ENCODE results near the gene KCNJ14. TPM values are rescaled to one million over a fixed set of nuclear protein-coding genes. Genes with fewer than 3 reads are reported as not detected.

Gene KCNJ14
- polyA plus RNA-seq, 3 donors from 2014 or later, result 0.06 to 0.07 TPM; not detected in 1

GRCh38 chr19:48501494-48502349, 46.3 kb downstream of the KCNJ14 start:
- Mint-ChIP-seq H3K4me3 (peak overlapping the region; percentile 25 to 70 (median 40)), H3K36me3 (no peaks in the 10 kb centered on the region), H3K4me1 (peaks cover 6 to 13% of the 10 kb centered on the region in 2 donors), H3K27me3 (ENCODE audit: low read depth in 3 of 3) (peaks cover 2 to 6% (median 4%) of the 10 kb centered on the region in 3 donors), H3K27ac (no peak overlapping the region), H3K9me3 (no peaks in the 10 kb centered on the region)
- DNase-seq, result peak in 2 of 3 donors; percentile 38 to 43

GRCh38 chr19:48502350-48503018, 47.1 kb downstream of the KCNJ14 start:
- Mint-ChIP-seq H3K27ac (no peak overlapping the region), H3K4me1 (peaks cover 6 to 13% of the 10 kb centered on the region in 2 donors), H3K27me3 (ENCODE audit: low read depth in 3 of 3) (peaks cover 2 to 4% (median 3%) of the 10 kb centered on the region in 3 donors), H3K4me3 (peak overlapping the region in 1 of 5 donors; percentile 60), H3K9me3 (no peaks in the 10 kb centered on the region), H3K36me3 (no peaks in the 10 kb centered on the region)
- DNase-seq, result no peak

DNA sequence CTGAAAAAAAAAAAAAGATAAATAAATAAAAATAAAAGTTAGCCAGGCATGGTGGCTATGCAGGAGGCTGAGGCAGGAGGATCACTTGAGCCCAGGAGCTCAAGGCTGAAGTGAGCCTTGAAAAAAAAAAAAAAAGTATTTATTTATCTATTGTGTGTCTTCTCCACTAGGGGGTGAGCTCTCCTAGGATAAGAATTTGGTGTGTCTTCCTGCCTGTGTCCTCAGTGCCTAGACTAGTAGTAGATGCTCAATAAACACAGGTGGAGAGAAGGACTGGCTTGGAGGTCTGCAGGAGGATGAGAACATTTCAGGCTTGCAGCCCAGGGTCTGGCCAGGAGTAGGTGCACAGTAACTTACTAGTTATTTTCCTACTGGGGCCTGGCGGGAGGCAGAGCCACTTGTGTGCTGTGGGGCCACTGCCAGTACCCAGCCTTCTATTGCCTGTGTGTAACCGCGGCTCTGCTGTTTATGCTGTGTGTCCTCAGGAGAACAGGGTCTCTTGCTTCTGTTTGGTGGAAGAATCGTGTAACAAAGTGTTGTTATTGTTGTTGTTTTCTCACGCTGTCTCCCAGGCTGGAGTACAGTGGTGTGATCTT, 50.9 kb downstream of the KCNJ14 start:
- Mint-ChIP-seq H3K9me3 (no peaks in the 10 kb centered on the region), H3K4me3 (no peak overlapping the region), H3K36me3 (no peaks in the 10 kb centered on the region), H3K27me3 (ENCODE audit: low read depth in 3 of 3) (peaks cover 0 to 7% (median 6%) of the 10 kb centered on the region in 3 donors), H3K27ac (no peak overlapping the region), H3K4me1 (peaks cover 15 to 16% of the 10 kb centered on the region in 2 donors)
- peak; percentile 37 to 54 (median 45) for DNase-seq

GRCh38 chr19:48507911-48508439, 52.6 kb downstream of the KCNJ14 start:
- Mint-ChIP-seq H3K36me3 (no peaks in the 10 kb centered on the region), H3K4me3 (no peak overlapping the region), H3K27ac (peak overlapping the region in 1 of 6 donors; percentile 71), H3K27me3 (ENCODE audit: low read depth in 3 of 3) (peaks cover 0 to 5% (median 5%) of the 10 kb centered on the region in 3 donors), H3K4me1 (peaks cover 8 to 10% of the 10 kb centered on the region in 2 donors), H3K9me3 (no peaks in the 10 kb centered on the region)
- DNase-seq, result no peak

DNA sequence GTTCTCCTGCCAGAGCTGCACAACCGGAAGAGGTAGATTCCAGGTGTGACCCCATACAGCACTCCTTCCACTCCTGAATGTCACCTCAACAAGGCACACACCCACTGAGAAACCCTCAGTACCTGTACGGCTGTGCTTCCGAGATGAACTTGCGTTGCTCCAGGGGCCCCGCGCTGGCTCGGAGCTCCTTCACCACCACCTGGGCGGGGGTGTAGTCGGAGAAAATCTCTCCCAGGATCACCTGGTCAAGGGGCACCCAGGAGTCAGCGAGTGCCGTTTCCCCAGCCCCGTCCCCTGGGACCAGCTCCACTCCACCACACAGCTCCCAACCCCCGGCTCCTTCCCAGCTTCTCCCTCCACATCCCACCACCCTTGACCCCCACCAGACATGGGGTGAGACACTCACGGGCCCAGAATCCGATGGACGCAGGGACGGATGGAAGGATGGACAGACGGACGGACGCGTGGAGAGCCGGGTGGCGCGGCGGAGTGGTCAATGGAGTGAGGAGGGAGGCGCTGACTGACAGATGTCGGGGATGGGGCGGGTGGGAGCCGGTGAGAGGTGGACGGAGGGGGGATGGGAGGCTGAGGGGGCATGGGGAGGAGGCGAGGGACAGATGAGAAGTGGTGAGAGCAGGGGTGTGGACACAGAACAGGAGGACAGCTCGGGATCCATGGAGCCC, 53.5 kb downstream of the KCNJ14 start:
- Mint-ChIP-seq H3K27me3 (ENCODE audit: low read depth in 3 of 3) (peaks cover 0 to 7% (median 7%) of the 10 kb centered on the region in 3 donors), H3K4me1 (peaks cover 11 to 12% of the 10 kb centered on the region in 2 donors), H3K9me3 (no peaks in the 10 kb centered on the region), H3K27ac (no peak overlapping the region), H3K36me3 (no peaks in the 10 kb centered on the region), H3K4me3 (no peak overlapping the region)
- no peak for DNase-seq

DNA sequence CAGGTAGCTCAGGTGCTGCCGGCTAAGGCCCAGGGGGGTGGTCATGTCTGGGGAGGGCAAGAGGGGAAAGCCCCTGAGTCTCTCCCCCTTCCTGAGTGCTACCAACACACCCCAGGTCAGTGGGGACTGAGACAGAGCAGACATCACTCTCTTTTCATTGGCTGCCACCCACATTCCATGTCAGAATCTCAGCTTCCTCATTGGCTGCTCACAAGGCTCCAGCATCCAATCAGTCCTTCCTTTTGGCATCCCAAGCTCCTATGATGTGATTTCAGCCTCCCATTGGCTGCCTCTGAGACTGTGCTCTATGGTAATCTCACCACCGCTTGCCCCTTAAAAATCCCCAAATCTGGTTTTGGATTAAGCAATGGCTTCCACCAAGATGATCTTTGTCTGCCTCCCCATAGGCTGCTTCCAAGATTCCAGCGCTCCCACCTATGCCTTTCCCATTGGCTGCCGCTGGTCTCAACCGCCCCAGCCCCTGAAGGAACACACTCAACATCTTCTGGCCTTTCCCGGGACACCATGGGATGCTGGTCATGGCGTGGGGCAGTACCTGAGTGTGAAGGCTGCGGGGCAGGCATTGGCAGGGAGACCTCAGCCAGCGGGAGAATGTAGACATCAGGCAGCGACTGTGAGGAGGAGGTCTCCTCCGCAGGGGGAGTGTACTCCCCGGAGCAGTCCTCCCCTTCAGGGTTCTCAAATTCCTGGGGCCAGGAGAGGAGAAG, 54.3 kb downstream of the KCNJ14 start:
- H3K27me3 Mint-ChIP-seq (ENCODE audit: low read depth in 3 of 3), result peaks cover 0 to 8% (median 7%) of the 10 kb centered on the region in 3 donors
- H3K36me3 Mint-ChIP-seq, result no peaks in the 10 kb centered on the region
- H3K4me3 Mint-ChIP-seq, result no peak overlapping the region
- peaks cover 14% of the 10 kb centered on the region in 2 donors for H3K4me1 Mint-ChIP-seq
- DNase-seq, result no peak
- peak overlapping the region in 1 of 6 donors; percentile 35 for H3K27ac Mint-ChIP-seq
- no peaks in the 10 kb centered on the region for H3K9me3 Mint-ChIP-seq

GRCh38 chr19:48510421-48511268, 55.3 kb downstream of the KCNJ14 start:
- Mint-ChIP-seq H3K36me3 (no peaks in the 10 kb centered on the region), H3K9me3 (no peaks in the 10 kb centered on the region), H3K4me3 (peak overlapping the region; percentile 33 to 64 (median 59)), H3K27ac (no peak overlapping the region), H3K27me3 (ENCODE audit: low read depth in 3 of 3) (peaks cover 0 to 8% (median 7%) of the 10 kb centered on the region in 3 donors), H3K4me1 (peaks cover 14% of the 10 kb centered on the region in 2 donors)
- DNase-seq, result peak; percentile 57 to 60 (median 60)

DNA sequence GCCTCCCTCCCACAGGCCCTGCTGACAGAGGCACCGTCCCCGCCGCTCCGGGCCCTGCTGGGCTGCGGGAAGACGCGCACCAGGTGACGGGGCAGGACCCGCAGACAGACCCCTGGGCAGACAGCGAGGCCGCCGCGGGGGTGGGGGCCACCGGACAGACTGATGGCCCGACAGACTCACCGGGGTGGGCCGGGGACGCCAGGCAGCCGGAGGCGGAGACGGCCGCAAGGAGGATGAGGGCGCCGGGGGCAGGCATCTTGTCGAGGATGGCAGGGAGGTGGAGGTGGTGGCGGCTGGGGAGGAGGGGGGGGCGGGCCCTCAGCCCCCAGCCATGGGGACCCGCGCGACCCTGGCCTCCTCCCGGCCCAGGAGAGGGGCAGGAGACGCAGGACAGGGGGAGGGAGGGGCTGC, 56.0 kb downstream of the KCNJ14 start:
- peaks cover 14% of the 10 kb centered on the region in 2 donors for H3K4me1 Mint-ChIP-seq
- H3K36me3 Mint-ChIP-seq, result no peaks in the 10 kb centered on the region
- H3K4me3 Mint-ChIP-seq, result no peak overlapping the region
- DNase-seq, result no peak
- peaks cover 0 to 7% (median 7%) of the 10 kb centered on the region in 3 donors for H3K27me3 Mint-ChIP-seq (ENCODE audit: low read depth in 3 of 3)
- H3K9me3 Mint-ChIP-seq, result no peaks in the 10 kb centered on the region
- H3K27ac Mint-ChIP-seq, result no peak overlapping the region

DNA sequence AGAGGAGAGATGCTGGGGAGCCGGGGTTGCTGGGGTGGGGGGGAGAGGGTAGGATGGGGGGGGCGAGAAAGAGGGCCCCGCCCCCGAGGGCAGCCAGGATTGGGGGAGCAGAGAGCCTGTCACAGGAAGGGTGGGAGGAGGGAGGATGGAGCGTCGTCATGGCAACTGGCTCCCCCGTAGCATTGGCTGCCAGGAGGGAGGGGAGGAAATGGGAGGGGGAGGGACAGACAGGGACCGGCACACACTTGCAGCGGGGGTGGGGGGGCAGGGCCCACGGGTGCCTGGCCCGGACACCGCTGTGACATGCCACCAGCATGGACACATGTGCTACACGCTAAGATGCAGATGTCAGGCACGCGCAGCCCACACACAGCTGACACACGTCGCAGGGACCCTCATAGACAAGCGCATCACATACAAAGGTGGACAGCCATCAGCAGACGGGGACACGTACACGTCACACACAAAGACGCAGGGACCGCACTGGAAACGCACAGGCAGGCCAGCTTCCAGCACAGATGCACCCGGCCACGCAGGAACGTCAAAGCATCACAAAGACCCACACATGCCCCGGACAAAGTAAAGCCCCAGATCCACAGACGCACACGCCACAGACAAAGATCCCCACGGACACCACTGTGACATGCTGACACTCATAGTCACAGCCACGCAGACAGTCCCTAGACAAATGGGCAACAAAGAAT, 56.6 kb downstream of the KCNJ14 start, which contains the start of gene LMTK3:
Gene LMTK3, minus strand, starts transcription at position 36 of the 704 bp plus-strand sequence. CDS start 259 bp downstream, outside the sequence.
- Mint-ChIP-seq H3K4me1 (peaks cover 14% of the 10 kb centered on the region in 2 donors), H3K9me3 (no peaks in the 10 kb centered on the region), H3K27me3 (ENCODE audit: low read depth in 3 of 3) (peaks cover 0 to 9% (median 7%) of the 10 kb centered on the region in 3 donors), H3K27ac (no peak within 1 kb of the TSS), H3K4me3 (peak within 1 kb of the TSS; percentile 33 to 64 (median 59)), H3K36me3 (no peaks in the 10 kb centered on the region)
- peak; percentile 41 to 62 (median 44) for DNase-seq

DNA sequence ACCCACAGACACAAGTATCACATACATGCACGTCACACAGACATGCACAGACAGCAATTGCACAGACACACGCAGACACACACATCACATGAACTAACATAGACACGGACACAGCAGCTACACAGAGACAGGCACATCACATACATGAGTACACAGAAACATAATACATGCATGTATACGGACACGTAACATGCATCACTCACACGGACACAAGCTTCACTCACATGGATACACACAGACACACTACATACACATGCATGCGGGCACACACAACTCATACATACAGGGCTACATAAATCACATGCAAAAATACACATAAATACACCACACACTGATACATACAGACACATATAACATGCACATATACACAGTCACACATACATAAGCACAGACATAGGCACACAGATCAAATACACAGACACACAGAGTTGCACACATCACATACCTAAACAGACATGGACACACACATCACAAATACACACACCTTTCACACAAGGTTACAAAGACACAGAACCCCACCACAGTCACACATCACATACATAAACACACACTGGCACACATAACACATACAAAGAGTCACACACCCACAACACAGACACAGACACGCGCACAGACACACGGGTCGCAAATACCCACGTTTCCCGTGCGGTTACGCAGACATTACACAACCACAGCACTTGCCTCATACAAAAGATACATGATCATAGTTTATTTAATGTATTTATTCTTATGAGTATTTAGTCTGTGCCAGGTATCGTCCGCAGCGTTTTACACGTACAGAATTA, 57.3 kb downstream of the KCNJ14 start:
- DNase-seq, result no peak
- Mint-ChIP-seq H3K9me3 (no peaks in the 10 kb centered on the region), H3K4me3 (no peak overlapping the region), H3K27ac (no peak overlapping the region), H3K4me1 (peaks cover 14% of the 10 kb centered on the region in 2 donors), H3K27me3 (ENCODE audit: low read depth in 3 of 3) (peaks cover 0 to 9% (median 7%) of the 10 kb centered on the region in 3 donors), H3K36me3 (no peaks in the 10 kb centered on the region)

All from immature natural killer cell (primary cell).